DMS 273 (cell line): ENCODE data around the gene PSMB2.
A peak's percentile ranks its signal among the peaks of the same experiment; 100 is the strongest.

Source experiments
- DNase-seq: peaks from one replicate; lab custom pipeline; 2025; ENCODE audit not compliant: unreplicated experiment; lab: John Stamatoyannopoulos, UW

PSMB2 gene

GRCh38 chr1:35573198-35574124, 67.9 kb downstream of the PSMB2 start, which contains the start of gene TFAP2E:
TFAP2E (plus strand) TSS chr1:35573314; CDS start chr1:35573578, 264 bp downstream.
- DNase-seq = peak; percentile 76

GRCh38 chr1:35572296-35572695, 69.0 kb downstream of the PSMB2 start:
- no peak for DNase-seq

DNA sequence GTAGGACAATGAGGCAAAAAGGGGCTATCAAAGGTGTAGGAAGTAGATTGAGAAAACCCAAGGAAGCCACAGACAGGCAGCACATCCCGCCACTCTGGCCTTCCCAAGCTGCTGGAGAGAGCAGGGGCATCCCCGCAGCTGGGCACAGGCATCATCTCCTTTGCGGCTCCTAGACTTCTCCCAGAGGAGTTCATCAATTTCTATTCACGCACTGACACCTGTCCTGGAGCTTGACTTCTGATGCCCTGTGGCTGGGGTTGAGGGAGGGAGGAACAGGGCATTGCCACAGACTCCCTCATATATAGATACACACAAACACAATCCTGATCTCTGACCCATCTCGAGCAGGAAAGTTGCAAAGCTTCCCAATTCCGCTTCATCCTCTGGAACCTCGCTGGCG, 70.1 kb downstream of the PSMB2 start:
- no peak for DNase-seq

- DNase-seq = no peak
Observed at GRCh38 chr1:35570589-35571137, 70.7 kb downstream of the PSMB2 start.

DNA sequence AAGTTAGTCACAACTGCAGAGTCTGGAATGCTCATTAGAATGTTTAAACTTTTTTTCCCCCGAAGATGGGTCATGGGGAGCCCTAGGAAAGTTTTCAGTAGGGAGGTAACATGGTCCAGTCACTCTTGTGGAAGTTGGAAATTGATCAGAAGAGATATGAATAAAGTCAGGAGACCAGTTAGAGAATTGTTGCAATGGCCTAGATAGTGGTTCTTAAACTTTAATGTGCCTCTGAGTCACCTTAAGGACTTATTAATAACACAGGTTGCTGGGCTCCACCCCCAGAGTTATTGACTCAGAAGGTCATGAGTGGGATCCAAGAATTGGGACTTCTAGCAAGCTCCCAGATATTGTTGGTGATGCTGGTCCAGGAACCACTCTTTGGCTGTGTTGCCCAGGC, 71.4 kb downstream of the PSMB2 start:
- DNase-seq = no peak

GRCh38 chr1:35568975-35569395, 72.3 kb downstream of the PSMB2 start:
- DNase-seq = peak; percentile 89

DNA sequence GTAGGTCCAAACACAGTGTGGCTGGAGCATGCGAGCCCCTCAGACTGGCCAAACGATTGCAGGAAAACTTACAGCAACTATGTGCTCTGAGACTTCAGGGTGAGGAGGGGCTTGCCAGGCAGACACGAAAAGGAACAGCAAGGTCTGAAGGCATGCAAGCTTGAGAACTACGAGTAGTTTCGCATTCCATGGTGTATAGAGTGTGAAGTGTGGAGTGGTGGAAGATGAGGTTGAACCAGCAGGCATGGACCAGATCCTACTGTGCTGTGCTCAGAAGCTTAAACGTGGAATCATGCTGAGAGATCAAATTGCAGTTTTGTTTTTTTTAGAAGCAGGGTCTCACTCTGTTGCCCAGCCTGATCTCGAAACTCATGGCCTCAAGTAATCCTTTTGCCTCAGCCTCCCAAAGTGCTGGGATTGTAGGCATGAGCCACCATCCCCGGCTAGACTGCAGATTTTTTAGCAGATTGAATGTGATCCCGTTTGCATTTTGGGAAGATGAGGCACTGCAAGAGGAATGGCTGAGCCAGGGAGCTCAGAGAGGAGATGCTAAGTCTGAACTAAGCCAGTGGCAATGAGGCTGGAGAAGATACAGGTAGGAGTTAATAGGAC, 73.3 kb downstream of the PSMB2 start:
- no peak for DNase-seq

GRCh38 chr1:35565742-35566133, 75.6 kb downstream of the PSMB2 start:
- no peak for DNase-seq

GRCh38 chr1:35564884-35565741, 76.2 kb downstream of the PSMB2 start:
- no peak for DNase-seq

- peak; percentile 85 for DNase-seq
Observed at GRCh38 chr1:35564037-35564883, 77.1 kb downstream of the PSMB2 start.

GRCh38 chr1:35563166-35563565, 78.2 kb downstream of the PSMB2 start:
- DNase-seq = no peak

DNA sequence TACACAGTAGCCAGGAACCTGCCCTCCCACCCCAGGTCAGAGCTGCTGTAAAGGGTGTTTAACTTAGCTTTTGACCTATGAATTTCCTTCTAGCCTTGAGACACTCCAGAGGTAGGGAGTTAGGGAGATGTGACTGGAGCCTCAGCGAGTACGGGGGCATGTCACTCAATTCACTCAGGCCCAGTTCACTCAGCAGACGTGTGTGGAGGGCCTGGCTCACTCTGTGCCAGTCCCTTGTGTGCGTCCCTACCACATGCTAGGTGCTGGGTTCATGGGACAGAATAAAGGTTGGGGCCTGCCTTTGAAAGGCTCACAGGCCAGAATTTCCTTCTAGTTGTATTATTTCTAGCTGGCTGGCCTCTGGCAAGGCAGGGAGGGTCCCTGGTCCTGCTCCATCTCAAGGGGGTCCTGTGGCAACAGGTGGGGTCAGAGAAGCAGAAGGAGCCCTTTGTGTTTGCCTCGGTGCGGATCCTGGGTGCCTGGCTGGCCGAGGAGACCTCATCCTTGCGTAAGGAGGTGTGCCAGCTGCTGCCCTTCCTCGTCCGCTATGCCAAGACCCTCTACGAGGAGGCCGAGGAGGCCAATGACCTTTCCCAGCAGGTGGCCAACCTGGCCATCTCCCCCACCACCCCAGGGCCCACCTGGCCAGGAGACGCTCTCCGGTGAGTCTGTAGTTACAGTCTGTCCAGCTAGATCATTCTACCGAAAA, 79.2 kb downstream of the PSMB2 start:
- no peak for DNase-seq

- DNase-seq = no peak
Observed at GRCh38 chr1:35561297-35561971, 79.9 kb downstream of the PSMB2 start.

GRCh38 chr1:35560256-35561225, 80.8 kb downstream of the PSMB2 start:
- DNase-seq = peak; percentile 70

- peak; percentile 47 for DNase-seq
Observed at GRCh38 chr1:35559317-35559944, 81.9 kb downstream of the PSMB2 start.

DNA sequence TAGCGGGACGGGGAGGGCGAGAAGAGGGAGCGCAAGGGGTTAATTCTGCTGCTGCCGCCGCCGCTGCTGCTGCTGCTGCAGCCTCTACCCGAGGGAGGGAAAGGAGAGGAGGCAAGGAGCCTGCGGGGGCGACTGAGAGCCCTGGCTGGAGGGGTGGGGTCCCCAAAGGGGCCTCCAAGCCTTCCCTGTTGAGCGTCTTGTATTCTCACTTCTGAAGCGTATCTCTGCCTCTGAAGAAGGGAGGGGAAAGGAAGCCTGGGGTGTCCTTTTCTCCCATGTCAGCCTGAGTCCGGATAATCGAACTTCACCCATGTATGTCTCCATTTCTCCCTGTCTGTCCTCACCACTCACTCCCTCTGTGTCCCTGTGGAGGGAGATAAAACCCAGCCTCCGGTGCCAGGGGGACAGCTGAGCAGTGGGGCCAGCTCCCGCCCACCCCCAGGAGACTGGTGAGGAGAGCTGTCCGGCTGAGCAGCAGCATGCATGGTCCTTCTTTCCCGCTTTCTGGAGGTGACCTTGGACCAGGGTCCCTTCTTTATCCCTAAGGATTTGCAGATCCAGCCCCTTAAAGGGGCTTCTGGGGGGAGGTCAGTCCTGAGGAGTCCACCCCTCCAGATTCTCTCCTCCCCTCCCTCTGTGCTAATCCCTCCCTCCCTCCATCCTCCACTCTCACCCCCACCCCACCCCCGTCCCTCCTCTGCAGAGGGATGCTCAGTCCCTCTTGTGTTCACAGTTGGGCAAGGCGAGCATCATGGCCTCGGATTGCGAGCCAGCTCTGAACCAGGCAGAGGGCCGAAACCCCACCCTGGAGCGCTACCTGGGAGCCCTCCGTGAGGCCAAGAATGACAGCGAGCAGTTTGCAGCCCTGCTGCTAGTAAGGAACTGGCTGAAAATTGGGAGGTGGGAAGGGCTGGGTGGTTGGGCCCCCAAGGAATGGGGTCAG, 82.7 kb downstream of the PSMB2 start:
- peak; percentile 70 for DNase-seq
